Urinary bladder (tissue), 4 donors: ENCODE measurements around the gene CSMD2. TPM values are rescaled to one million over a fixed set of nuclear protein-coding genes. Genes with fewer than 3 reads are reported as not detected.
A peak's percentile ranks its signal among the peaks of the same experiment; 100 is the strongest.

Experiments
- DNase-seq: peaks from one replicate; pipeline ENCODE4 v3.0.0-alpha.2; 2015; ENCODE audit errors: extremely low spot score
- H3K27ac ChIP-seq: one replicate; pipeline ENCODE4 v1.5.1; 2013; ENCODE audit warnings: low read depth, mild to moderate bottlenecking, moderate library complexity
- H3K36me3 ChIP-seq: one replicate; pipeline ENCODE4 v1.6.1; 2013; ENCODE audit warnings: mild to moderate bottlenecking, moderate library complexity; ENCODE audit not compliant: insufficient read depth
- H3K4me1 ChIP-seq: one replicate; pipeline ENCODE4 v1.6.1; 2013; ENCODE audit warnings: mild to moderate bottlenecking, moderate library complexity; ENCODE audit not compliant: insufficient read depth
- H3K4me3 ChIP-seq: one replicate; pipeline ENCODE4 v1.5.1; 2013; ENCODE audit warnings: low read depth, low read length
- WGBS: extraction: QIAGEN DNeasy Blood & Tissue Kit; methylation state at CpG from one replicate; pipeline ENCODE4 v1.1.7; 2013; 5-methylcytosine and 5-hydroxymethylcytosine counted together
- polyA plus RNA-seq: library from polyadenylated mRNA; stranded (reverse); fragments of 200-250 nt; gene quantifications from one replicate; pipeline ENCODE4 v1.2.3, GENCODE V29; 2013
- total RNA-seq: library from RNA; depleted of rRNA; stranded (reverse); fragments of >200 nt; gene quantifications from one replicate; pipeline ENCODE4 v1.2.3, GENCODE V29; 2014
- donor health status: healthy with polysubstance abuse.
- donor health status: healthy.

CSMD2 gene
- total and polyA plus RNA-seq, 2 donors = 0.32 to 0.42 TPM

- Histone ChIP-seq H3K36me3 (no peaks in the 10 kb centered on the region), H3K27ac (no peak overlapping the region), H3K4me3 (no peak overlapping the region), H3K4me1 (no peaks in the 10 kb centered on the region)
- no peak for DNase-seq
- WGBS = 94% methylated on average over 7 of the region's 7 CpGs
Observed at GRCh38 chr1:33637846-33638440, 527.1 kb downstream of the CSMD2 start.

- no peaks in the 10 kb centered on the region for H3K36me3 ChIP-seq
- H3K4me1 ChIP-seq = no peaks in the 10 kb centered on the region
- no peak overlapping the region for H3K27ac ChIP-seq
- no peak for DNase-seq
- no peak overlapping the region for H3K4me3 ChIP-seq
- 94% methylated on average over 14 of the region's 14 CpGs for WGBS
Observed at GRCh38 chr1:33636209-33636608, 528.8 kb downstream of the CSMD2 start.

GRCh38 chr1:33635336-33636012 lies 529.6 kb downstream of the CSMD2 start:
- H3K4me1 ChIP-seq = no peaks in the 10 kb centered on the region
- WGBS = 73% methylated on average over 7 of the region's 7 CpGs
- no peak overlapping the region for H3K27ac ChIP-seq
- DNase-seq = no peak
- no peaks in the 10 kb centered on the region for H3K36me3 ChIP-seq
- H3K4me3 ChIP-seq = no peak overlapping the region

- 22% methylated on average over 9 of the region's 9 CpGs for WGBS
- DNase-seq = peak; percentile 13
- H3K36me3 ChIP-seq = no peaks in the 10 kb centered on the region
- H3K27ac ChIP-seq = no peak overlapping the region
- no peaks in the 10 kb centered on the region for H3K4me1 ChIP-seq
- H3K4me3 ChIP-seq = no peak overlapping the region
Observed at GRCh38 chr1:33634806-33635205, 530.2 kb downstream of the CSMD2 start.

- DNase-seq = no peak
- WGBS = 93% methylated on average over 5 of the region's 5 CpGs
- Histone ChIP-seq H3K36me3 (no peaks in the 10 kb centered on the region), H3K4me3 (no peak overlapping the region), H3K4me1 (no peaks in the 10 kb centered on the region), H3K27ac (no peak overlapping the region)
Observed at GRCh38 chr1:33634143-33634542, 530.9 kb downstream of the CSMD2 start.

- Histone ChIP-seq H3K4me1 (no peaks in the 10 kb centered on the region), H3K4me3 (no peak overlapping the region), H3K36me3 (no peaks in the 10 kb centered on the region), H3K27ac (no peak overlapping the region)
- 37% methylated on average over 29 of the region's 29 CpGs for WGBS
- DNase-seq = peak; percentile 35
Observed at GRCh38 chr1:33633019-33633801, 531.8 kb downstream of the CSMD2 start.

- no peak for DNase-seq
- H3K4me1 ChIP-seq = no peaks in the 10 kb centered on the region
- 81% methylated on average over 1 of the region's 1 CpG for WGBS
Observed at GRCh38 chr1:33630686-33631085, 534.3 kb downstream of the CSMD2 start.

GRCh38 chr1:33626801-33627200 lies 538.2 kb downstream of the CSMD2 start:
- WGBS = 67% methylated on average over 4 of the region's 4 CpGs
- no peak overlapping the region for H3K27ac ChIP-seq
- H3K36me3 ChIP-seq = no peaks in the 10 kb centered on the region
- no peak overlapping the region for H3K4me3 ChIP-seq
- no peaks in the 10 kb centered on the region for H3K4me1 ChIP-seq
- DNase-seq = no peak

More at GRCh38 chr1:33630686-33631085, 534.3 kb downstream of the CSMD2 start:
- Histone ChIP-seq H3K36me3 (no peaks in the 10 kb centered on the region), H3K27ac (no peak overlapping the region), H3K4me3 (no peak overlapping the region)

- WGBS = 90% methylated on average over 35 of the region's 35 CpGs
- no peaks in the 10 kb centered on the region for H3K4me1 ChIP-seq
- no peaks in the 10 kb centered on the region for H3K36me3 ChIP-seq
- no peak overlapping the region for H3K4me3 ChIP-seq
- no peak for DNase-seq
- H3K27ac ChIP-seq = no peak overlapping the region
Observed at GRCh38 chr1:33624991-33625870, 539.8 kb downstream of the CSMD2 start.

- H3K4me1 ChIP-seq = no peaks in the 10 kb centered on the region
- no peak for DNase-seq
- H3K36me3 ChIP-seq = no peaks in the 10 kb centered on the region
- H3K4me3 ChIP-seq = no peak overlapping the region
- WGBS = 94% methylated on average over 25 of the region's 25 CpGs
- no peak overlapping the region for H3K27ac ChIP-seq
Observed at GRCh38 chr1:33624261-33624990, 540.6 kb downstream of the CSMD2 start.

GRCh38 chr1:33623811-33624210 lies 541.2 kb downstream of the CSMD2 start:
- Histone ChIP-seq H3K4me3 (no peak overlapping the region), H3K27ac (no peak overlapping the region), H3K4me1 (no peaks in the 10 kb centered on the region), H3K36me3 (no peaks in the 10 kb centered on the region)
- 78% methylated on average over 4 of the region's 4 CpGs for WGBS
- no peak for DNase-seq

- H3K27ac ChIP-seq = no peak overlapping the region
- no peak for DNase-seq
- H3K4me3 ChIP-seq = no peak overlapping the region
- no peaks in the 10 kb centered on the region for H3K36me3 ChIP-seq
- no peaks in the 10 kb centered on the region for H3K4me1 ChIP-seq
- 83% methylated on average over 1 of the region's 1 CpG for WGBS
Observed at GRCh38 chr1:33622757-33623156, 542.3 kb downstream of the CSMD2 start.

GRCh38 chr1:33618636-33619035 lies 546.4 kb downstream of the CSMD2 start:
- no peak for DNase-seq
- H3K36me3 ChIP-seq = no peaks in the 10 kb centered on the region
- H3K4me3 ChIP-seq = no peak overlapping the region
- WGBS = 83% methylated on average over 1 of the region's 1 CpG
- H3K4me1 ChIP-seq = no peaks in the 10 kb centered on the region
- no peak overlapping the region for H3K27ac ChIP-seq
